IPS DF 4.7 (cell line): Measurements from ENCODE around the gene EFTUD2.
"Not testable (repeated sequence)": the region's sequence is repeated elsewhere in the genome, so short reads cannot be mapped to it uniquely, and the experiment has no call there.

Source experiments
- DNase-seq: peaks from one replicate; pipeline ENCODE4 v3.0.0-alpha.2; 2013; ENCODE audit warnings: low spot score; ENCODE audit errors: extremely low read depth

Gene EFTUD2

DNA sequence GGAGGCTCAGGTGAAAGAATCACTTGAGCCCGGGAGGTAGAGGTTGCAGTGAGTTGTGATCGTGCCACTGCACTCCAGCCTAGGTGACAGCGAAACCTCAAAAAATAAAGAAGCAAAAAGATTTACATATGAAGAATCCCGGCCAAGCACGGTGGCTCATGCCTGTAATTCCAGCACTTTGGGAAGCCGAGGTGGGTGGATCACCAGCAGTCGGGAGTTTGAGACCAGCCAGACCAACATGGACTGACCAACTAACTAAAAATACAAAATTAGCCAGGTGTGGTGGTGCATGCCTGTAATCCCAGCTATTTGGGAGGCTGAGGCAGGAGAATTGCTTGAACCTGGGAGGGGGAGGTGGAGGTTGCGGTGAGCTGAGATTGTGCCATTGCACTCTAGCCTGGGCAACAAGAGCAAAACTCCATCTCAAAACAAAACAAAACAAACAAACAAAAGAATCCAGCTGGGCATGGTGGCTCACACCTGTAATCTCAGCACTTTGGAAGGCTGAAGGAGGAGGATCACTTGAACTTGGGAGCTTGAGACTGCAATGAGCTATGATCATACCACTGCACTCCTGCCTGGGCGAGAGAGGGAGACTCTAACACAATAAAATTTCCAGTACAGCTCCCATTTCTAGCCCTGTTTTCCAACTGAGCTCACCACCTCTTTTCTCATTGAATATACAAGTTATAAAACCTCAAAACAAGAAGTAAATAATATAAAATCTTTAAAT, 90.4 kb downstream of the EFTUD2 start:
- DNase-seq = not testable (repeated sequence)

DNA sequence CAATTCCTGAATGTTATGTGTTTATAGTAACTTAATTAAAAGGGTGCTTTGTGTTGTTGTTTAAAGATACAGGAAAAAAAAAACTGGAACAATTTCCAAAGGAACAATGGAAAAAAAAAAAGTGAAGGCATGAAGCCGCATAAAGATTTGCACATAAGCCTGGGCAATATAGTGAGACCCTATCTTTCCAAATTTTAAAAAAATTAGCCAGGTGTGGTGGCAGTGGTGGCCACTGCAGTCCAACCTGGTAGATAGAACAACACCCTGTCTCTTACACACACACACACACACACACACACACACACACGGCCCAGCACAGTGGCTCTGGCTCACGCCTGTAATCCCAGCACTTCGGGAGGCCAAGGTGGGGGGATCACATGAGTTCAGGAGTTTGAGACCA, 91.1 kb downstream of the EFTUD2 start:
- DNase-seq = no peak

DNA sequence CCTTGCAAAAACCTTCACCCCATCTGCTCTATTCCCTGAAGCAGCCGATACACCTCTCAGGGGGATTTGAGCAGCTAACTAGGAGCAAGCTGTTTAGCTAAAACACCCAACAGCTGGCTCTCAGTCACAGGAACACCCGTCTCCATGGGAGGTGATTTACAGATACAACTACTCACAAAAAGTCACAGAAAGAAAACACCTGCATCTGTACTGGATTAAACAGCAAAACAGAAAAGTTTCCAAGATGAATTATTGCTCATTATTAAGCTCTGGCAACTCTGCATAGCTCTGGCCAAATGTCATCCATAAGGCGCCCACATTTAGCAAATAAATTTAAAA, 91.5 kb downstream of the EFTUD2 start:
- DNase-seq = no peak

DNA sequence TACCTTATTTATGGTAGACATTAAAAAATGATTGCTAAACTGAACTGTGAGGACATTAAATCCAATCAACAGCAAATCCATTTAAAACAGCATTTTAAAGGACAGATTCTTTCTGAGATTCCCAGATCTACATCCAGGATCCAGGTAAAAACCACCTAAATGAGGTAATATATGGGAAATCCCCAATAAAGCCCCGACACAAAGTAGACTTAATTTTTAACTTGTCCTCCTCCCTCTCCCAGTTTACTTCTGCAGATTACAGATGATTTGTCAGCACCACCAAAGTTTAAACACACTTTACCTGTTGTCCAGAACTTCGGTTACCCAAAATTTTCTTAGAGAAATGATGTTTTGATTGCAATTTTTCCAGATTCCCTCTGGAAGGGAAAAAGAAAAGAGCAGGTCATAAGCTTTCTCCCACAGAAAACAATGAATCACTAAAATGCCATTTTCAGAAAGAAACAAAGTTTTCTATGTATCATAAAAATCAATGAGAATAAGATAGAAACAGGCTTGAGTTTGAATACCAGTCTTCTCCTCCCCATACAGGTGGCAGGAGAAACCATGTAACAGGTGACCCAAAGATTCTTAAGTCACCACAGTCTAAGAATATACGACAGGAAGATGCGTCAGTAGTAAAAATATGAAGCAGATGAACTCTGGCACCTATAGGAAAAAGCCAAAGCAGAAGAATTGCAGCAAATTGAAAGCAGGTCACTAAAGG, 92.0 kb downstream of the EFTUD2 start:
- DNase-seq = no peak

DNA sequence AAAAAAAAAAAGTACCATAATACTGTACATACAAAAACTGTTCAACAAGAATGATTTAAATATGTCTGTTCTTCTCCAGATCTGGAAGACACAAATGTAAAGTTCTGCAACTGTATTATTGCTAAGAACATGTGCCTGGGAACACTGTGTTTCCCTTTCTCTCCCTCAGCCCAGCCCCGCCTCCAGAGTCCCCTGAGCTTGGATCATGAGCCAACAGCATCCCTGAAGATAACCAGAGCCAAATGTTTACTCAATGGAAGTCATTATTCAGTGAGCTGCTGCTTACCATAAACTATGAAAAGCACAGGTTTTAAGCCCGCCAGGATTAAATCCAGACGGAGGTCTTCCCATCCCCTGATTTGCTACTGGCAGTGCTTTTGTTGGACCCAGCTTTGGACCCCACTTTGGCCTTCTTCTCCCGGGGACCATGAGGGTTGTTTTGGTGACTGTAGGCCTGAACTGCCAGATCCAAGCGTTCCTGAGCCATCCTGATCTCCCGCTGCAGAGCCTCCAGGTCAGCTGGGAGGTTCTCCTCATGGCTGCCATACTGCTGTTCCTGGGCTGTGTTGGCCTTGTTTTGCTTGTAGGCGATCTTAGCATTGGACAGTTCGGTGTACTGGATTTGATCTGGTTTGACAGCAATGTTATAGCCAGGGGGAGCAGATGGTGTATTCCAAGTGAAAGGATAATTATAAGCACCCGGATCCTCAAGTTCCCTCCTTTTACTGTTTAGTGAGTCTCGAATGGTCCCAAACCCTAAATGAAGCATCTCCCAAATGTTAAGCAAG, 94.7 kb downstream of the EFTUD2 start:
- DNase-seq = no peak

DNA sequence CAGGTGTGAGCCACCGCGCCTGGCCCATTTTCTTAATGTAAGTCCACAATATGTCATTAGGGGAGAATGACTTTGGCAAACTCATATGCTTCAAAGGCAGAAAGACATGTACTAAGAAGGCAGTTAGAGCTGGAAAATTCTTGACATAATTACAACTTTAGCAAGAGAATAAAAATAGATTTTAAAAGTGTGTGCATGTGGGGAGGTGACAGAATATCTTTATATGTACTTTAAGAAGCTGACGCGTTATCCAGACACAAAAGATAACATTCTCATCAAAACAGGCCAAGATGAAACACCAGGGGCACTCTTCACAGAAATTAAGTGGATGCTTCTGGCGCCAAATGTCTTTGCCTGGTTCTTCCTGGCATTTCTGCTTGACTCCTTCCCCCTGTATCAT, 97.4 kb downstream of the EFTUD2 start:
- DNase-seq = no peak
